ENCODE measurements around the gene KNCN. TPM values are rescaled to one million over a fixed set of nuclear protein-coding genes. Genes with fewer than 3 reads are reported as not detected.

The KNCN gene
- polyA plus RNA-seq, 1 donor, result not detected

GRCh38 chr1:46568461-46568891 is 17.0 kb upstream of the KNCN start:
- DNase-seq, result no peak

GRCh38 chr1:46563341-46563740 is 11.9 kb upstream of the KNCN start:
- no peak for DNase-seq

- no peak for DNase-seq
Observed at GRCh38 chr1:46562498-46562897, 11.1 kb upstream of the KNCN start.

- no peak for DNase-seq
Observed at GRCh38 chr1:46558966-46559365, 7.5 kb upstream of the KNCN start.

- DNase-seq, result no peak
Observed at GRCh38 chr1:46558141-46558963, 6.9 kb upstream of the KNCN start.

- DNase-seq, result no peak
Observed at GRCh38 chr1:46557403-46557802, 6.0 kb upstream of the KNCN start.

- DNase-seq, result no peak
Observed at GRCh38 chr1:46556822-46557221, 5.4 kb upstream of the KNCN start.

- DNase-seq, result no peak
Observed at GRCh38 chr1:46555826-46556619, 4.6 kb upstream of the KNCN start.

- DNase-seq, result no peak
Observed at GRCh38 chr1:46554597-46555381, 3.3 kb upstream of the KNCN start.

- DNase-seq, result no peak
Observed at GRCh38 chr1:46554236-46554596, 2.8 kb upstream of the KNCN start.

- DNase-seq, result no peak
Observed at GRCh38 chr1:46553506-46553905, 2.1 kb upstream of the KNCN start.

- DNase-seq, result no peak
Observed at GRCh38 chr1:46552357-46553237, 1.1 kb upstream of the KNCN start.

- no peak for DNase-seq
Observed at GRCh38 chr1:46550751-46551231, 656 bp downstream of the KNCN start.

- DNase-seq, result peak; percentile 55
Observed at GRCh38 chr1:46549697-46550681, 1.5 kb downstream of the KNCN start.

- no peak for DNase-seq
Observed at GRCh38 chr1:46547481-46548383, 3.7 kb downstream of the KNCN start.

- no peak for DNase-seq
Observed at GRCh38 chr1:46546210-46546609, 5.2 kb downstream of the KNCN start.

GRCh38 chr1:46545784-46546183 is 5.7 kb downstream of the KNCN start:
- no peak for DNase-seq

GRCh38 chr1:46544561-46545240 is 6.7 kb downstream of the KNCN start:
- no peak for DNase-seq

Measured in hindlimb muscle (tissue), 1 donor.